ENCODE data around the gene LRRC4. TPM values are rescaled to one million over a fixed set of nuclear protein-coding genes. Genes with fewer than 3 reads are reported as not detected.

LRRC4 gene
- total RNA-seq: 0.28 and 1.3 TPM in 2 replicates

GRCh38 chr7:128030654-128031611 lies at the start of gene LRRC4:
TSS of gene LRRC4 (minus strand) at chr7:128031437. CDS start at chr7:128030640, 797 bp downstream.

Other genes with a start within 250 kb of the LRRC4 start
- under 0.01 TPM in 1 of 2 replicates, not detected in the other for gene LEP, start 209.8 kb upstream of the LRRC4 start, total RNA-seq